CD1c-positive myeloid dendritic cell (primary cell): ENCODE data around the gene TMEM243.
"Not testable (repeated sequence)": the region's sequence is repeated elsewhere in the genome, so short reads cannot be mapped to it uniquely, and the experiment has no call there.

ENCODE experiments used
- DNase-seq: peaks from one replicate; pipeline ENCODE4 v3.0.0-alpha.2; 2016; ENCODE audit errors: extremely low spot score

TMEM243 gene

GRCh38 chr7:87212498-87212897 is 7.0 kb downstream of the TMEM243 start:
- peak; percentile 47 for DNase-seq

DNA sequence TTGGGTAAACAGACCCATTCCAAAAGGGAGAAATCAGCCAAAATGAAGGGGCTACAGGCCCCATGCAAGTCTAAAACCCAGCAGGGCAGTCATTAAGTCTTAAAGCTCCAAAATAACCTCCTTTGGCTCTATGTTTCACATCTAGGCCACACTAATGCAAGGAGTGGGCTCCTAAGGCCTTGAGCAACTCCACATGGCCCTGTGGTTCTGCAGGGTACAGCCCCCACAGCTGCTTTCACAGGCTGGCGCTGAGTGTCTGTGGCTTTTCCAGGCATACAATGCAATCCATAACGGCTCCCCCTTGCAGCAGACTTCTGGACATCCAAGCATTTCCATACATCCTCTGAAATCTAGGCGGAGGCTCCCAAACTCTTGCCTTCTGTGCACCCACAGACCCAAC is 9.0 kb downstream of the TMEM243 start:
- no peak for DNase-seq

- no peak for DNase-seq
Observed at GRCh38 chr7:87209295-87209924, 10.1 kb downstream of the TMEM243 start.

GRCh38 chr7:87206361-87206760 is 13.2 kb downstream of the TMEM243 start:
- no peak for DNase-seq

DNA sequence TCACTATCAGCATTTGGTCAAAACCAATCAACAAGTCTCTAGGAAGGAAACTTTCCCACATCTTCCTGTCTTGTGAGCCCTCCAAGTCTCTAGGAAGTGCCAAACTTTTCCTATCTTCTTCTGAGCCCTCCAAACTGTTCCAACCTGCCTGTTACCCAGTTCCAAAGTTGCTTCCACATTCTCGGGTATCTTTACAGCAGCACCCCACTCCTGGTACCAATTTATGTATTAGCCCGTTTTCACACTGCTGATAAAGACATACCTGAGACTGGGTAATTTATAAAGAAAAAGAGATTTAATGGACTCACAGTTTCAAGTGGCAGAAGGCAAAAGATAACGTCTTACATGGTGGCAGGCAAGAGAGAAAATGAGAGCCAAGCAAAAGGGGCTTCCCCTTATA is 13.8 kb downstream of the TMEM243 start:
- not testable (repeated sequence) for DNase-seq

DNA sequence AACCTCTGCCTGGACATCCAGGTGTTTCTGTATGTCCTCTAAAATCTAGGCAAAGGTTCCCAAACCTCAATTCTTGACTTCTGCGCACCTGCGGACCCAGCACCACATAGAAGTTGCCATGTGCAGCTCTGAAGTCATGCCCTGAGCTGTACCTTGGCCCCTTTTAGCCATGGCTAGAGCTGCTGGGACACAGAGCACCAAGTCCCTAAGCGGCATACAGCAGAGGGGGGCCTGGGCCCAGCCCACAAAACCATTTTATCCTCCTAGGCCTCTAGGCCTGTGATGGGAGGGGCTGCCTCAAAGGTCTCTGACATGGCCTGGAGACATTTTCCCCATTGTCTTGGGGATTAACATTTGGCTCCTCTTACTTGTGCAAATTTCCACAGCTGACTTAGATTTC is 14.6 kb downstream of the TMEM243 start:
- DNase-seq, result no peak

- DNase-seq, result not testable (repeated sequence)
Observed at GRCh38 chr7:87203929-87204328, 15.6 kb downstream of the TMEM243 start.

- DNase-seq, result no peak
Observed at GRCh38 chr7:87202705-87203104, 16.8 kb downstream of the TMEM243 start.

DNA sequence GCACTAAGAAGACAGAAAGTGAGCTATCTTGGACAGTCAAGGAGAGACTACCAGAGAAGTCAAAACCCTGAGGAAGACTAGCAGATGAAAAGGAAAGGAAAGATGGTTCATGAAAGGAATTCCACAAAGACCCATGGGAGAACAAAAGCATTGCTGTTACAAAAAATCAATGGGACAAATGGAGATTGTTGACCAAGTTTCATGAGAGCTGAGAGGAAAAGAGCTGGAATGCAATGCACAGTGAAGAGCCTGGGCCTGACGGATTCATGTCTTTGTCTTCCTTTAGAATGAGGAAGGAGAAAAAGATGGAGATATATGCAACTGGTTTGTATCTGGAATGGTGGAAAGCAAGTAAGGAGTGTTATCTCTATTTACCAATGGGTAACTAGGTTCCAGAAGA is 17.3 kb downstream of the TMEM243 start:
- no peak for DNase-seq

GRCh38 chr7:87199700-87200450 is 19.7 kb downstream of the TMEM243 start:
- no peak for DNase-seq

DNA sequence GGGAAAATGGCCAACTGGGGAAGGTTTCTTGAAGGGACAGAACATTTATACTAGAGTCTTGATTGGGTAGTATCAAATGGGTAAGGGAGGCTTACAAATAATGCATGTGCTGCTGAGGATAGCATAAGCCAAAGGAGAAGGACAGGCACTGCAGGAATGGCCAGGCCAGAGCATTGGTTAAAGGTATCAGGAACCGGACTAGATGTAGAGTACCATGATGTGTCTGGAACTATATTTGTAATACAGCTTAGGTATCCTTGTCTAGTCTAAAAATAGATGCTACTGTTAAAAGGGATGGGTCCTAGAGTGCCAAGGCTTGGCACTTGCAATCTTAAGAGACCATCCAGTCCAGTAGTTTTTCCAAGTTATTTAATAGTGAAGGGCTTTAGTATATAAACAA is 20.3 kb downstream of the TMEM243 start:
- DNase-seq, result no peak

DNA sequence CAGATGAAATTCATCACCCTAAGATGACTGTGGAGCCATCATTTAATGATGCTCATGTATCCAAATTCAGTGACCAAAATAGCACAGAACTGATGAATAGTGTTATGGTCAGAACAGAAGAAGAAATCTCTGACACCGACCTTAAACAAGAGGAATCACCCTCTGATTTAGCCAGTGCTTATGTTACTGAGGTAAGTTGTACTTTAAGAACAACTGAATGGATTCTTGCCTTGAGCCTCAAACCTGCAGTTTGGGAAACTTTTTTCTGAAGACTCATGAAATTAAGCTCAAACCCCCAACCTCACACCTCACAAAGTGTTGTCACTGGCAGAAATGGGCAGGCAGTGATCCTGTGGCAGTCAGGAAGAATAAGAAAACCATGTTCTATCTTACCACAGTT is 25.6 kb downstream of the TMEM243 start:
- no peak for DNase-seq

GRCh38 chr7:87192784-87193487 is 26.6 kb downstream of the TMEM243 start:
- DNase-seq, result no peak

DNA sequence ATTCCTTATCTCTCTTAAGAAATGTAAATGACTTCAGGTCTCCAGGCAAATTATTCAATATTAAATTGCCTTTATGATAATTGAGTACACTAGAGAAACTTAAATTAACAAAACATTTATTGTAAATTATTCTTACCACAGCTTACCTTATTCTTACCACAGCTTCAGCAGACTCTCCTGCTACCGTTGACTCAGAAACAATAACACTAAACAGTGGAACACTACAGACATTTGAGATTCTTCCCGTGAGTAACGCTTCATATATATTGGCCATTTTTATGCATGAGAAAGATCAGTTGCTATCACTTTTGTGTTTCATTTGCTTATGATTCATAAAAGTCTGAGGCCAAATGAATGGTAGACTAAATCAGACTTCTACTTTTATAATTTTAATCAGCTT is 28.7 kb downstream of the TMEM243 start:
- no peak for DNase-seq

DNA sequence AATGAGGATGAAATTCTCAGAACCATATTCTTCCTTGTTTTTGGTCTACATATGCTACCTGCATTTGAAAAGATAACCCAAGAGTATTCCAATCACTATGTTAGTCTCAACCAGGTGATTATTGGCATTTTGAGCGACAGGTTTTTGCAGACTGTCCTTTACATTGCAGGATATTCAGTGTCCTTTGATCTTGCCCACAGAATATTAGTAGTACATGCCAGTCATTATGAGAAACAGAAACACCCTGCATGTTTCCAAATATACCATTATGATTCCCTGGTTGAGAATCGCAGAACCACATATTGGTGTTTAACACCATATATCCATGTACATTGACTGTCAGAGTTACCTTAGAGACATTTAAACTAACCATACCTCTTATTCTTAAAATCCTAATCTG is 30.6 kb downstream of the TMEM243 start:
- no peak for DNase-seq

DNA sequence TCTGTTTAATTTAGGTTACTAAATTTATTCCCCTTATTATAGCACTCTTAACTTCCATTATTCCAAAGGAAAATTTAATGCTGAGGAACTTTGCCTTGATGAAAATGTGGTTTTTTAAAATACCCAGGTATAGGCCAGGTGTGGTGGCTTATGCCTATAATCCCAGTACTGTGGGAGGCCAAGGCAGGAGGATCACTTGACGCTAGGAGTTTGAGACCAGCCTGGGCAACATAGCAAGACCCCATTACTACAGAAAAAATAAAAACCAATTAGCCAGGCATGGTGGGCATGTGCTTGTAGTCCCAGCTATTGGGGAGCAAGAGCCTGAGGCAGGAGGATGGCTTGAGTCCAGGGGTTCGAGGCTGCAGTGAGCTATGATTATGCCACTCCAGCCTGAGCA is 32.4 kb downstream of the TMEM243 start:
- DNase-seq, result no peak

DNA sequence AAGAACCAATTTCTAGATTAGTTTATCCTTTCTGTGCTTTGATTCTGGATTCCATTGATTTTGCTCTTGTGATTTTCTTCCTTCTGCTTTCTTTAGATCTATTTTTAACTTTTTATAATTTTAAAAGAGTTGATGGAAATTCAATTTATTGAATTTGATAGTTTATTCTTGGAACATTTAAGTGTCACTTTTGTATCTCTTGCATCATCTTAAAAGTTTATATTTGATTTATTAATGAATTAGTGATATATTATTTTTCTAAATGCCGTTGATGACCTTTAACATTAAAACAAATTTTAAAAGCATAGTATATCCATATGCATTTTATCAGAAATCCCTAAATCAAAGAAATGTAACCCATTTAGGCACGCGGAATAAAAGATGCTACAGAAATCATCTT is 40.4 kb downstream of the TMEM243 start:
- DNase-seq, result no peak

DNA sequence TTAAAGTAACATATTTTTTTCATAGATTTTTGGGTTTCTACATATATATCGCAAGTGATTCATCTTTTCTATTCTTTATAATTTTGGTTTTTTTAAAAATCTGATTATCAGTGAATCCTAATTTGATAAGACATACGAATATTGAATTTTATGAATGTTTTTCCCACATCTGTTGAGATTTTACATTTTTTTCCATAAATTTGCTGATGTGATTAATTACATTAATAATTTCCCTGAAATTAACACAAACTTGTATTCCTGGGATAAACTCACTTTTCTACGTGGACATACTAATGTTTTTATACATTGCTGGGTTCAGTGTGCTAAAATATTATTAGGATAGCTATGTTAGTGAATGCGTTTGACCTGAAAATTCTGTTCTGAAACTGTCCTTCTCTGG is 41.2 kb downstream of the TMEM243 start:
- DNase-seq, result no peak

DNA sequence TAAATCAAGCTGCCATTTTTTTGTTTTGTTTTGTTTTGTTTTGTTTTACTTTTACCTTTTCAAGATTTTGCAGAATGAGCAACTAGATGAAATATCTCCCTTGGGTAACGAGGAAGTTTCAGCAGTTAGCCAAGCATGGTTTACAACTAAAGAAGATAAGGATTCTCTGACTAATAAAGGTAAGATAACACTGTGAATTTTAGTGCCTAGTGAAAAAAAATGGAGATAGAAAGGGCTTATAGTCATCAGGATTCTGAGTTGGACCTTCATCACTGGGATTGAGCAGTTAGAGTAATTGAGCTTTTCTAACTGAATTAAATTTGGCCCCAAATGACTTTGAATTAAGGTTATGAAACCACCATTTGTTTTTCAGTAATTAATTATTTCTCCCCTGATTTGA is 46.1 kb downstream of the TMEM243 start:
- DNase-seq, result no peak

DNA sequence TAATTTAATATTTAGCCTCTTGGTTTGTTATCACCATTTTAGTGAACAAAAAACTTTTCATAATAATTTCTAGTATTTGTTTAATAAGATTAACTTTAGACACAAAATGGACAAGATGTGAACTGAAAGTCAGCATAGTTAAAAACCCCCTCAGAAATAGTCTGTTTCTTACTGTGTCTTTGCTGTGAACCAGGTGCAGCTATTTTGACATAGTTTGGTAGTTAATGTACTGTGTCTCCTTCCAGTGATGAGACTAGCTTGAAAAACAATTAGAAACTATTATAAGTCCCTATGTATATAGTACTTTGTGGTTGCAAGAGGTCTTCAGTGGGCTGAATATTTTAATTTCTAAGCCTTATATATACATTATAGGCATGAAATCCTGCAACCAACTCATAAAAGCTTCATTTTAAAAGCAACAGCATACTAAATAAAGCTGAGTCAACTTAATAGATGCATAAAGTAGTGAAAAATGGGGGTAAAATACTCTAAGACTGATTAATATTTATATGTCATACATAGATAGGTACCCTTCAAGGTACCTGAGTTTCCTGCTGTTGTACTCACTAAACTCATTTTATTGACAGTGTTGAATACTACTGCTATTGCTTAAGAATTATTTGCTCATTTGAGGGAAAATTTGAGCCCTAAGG is 48.1 kb downstream of the TMEM243 start:
- no peak for DNase-seq

DNA sequence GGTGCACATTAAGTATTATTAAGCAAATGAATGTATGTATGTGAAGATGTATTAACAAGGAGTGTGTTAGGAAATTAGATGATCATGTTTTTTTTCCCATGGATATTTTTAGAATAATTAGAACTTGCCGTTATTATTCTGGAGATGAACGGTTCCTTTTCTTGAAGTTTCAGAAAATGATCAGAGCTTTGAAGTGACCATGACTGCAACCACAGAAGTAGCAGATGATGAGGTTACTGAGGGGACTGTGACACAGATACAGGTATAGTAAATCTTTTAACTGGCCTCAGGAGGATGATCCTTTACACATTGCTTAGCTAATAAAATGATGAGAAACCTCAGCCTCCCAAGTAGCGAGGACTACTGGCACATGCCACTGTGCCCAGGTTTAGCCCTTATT is 48.7 kb downstream of the TMEM243 start:
- no peak for DNase-seq

DNA sequence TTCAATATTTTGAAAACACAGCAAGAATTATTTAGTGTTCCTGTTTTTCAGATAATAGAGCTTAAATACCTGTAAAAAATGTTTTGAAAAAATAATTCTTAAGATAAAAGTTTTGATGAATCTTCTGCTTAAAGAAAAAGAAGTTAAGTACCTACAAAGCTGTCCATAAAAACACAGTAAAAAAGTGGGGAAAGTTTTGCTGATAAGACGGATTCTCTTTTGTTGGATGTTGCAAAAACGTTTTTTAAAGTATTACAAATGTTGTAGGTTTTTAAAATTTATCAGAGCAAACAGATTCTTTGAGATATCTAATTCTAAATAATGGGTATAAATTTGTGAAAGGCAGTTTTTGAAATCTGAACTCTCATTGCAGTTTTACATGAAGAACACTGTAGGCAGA is 55.1 kb downstream of the TMEM243 start:
- DNase-seq, result no peak

DNA sequence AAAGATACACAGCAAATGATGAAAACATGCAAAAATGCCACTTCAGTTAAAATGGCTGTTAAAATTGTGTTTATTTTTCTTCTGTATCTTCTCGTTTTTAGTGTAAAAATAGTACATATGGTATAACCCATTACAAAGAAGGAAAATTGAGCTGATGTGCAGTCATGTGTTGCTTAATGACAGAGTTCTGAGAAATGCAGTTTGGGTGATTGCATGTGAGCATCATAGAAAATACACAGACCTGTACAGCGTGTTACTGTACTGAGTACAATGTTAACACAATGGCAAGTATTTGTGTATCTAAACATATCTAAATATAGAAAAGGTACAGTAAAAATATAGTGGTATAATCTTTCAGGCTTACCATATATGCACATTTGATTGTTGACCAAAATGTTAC is 60.0 kb downstream of the TMEM243 start:
- DNase-seq, result no peak
